Ishikawa (cell line): Measurements from ENCODE around the gene POMGNT2.

ENCODE experiments used
- CEBPB ChIP-seq: IDR thresholded peaks from 2 replicates; pipeline ENCODE4 v1.6.1; 2012
- CREB1 ChIP-seq: IDR thresholded peaks from 2 replicates; pipeline ENCODE4 v1.6.1; 2012; ENCODE audit warnings: low read depth
- EGR1 ChIP-seq: IDR thresholded peaks from 2 replicates; pipeline ENCODE4 v1.6.1; 2012
- EP300 ChIP-seq: IDR thresholded peaks from 2 replicates; pipeline ENCODE4 v1.6.1; 2012; ENCODE audit warnings: borderline replicate concordance
- FOXM1 ChIP-seq: IDR thresholded peaks from 2 replicates; pipeline ENCODE4 v1.6.1; 2012; ENCODE audit warnings: low read depth, borderline replicate concordance
- NFIC ChIP-seq: IDR thresholded peaks from 2 replicates; pipeline ENCODE4 v1.6.1; 2012
- RAD21 ChIP-seq: IDR thresholded peaks from 2 replicates; pipeline ENCODE4 v1.6.1; 2012; ENCODE audit warnings: low read depth
- TAF1 ChIP-seq: IDR thresholded peaks from 2 replicates; pipeline ENCODE4 v1.6.1; 2012; ENCODE audit warnings: low read depth, mild to moderate bottlenecking
- TCF12 ChIP-seq: IDR thresholded peaks from 2 replicates; pipeline ENCODE4 v1.6.1; 2012; ENCODE audit warnings: low read depth
- TEAD4 ChIP-seq: IDR thresholded peaks from 2 replicates; pipeline ENCODE4 v1.6.1; 2012
- YY1 ChIP-seq: IDR thresholded peaks from 2 replicates; pipeline ENCODE4 v1.6.1; 2012; ENCODE audit warnings: low read depth
- ZBTB7A ChIP-seq: IDR thresholded peaks from 2 replicates; pipeline ENCODE4 v1.6.1; 2012; ENCODE audit warnings: low read depth
- TF ChIP-seq, protein P1 (sequence below): IDR thresholded peaks from 2 replicates; pipeline ENCODE4 v1.6.1; 2012
- TF ChIP-seq, protein P2 (sequence below): IDR thresholded peaks from 2 replicates; pipeline ENCODE4 v1.6.1; 2012
- TF ChIP-seq, protein P3 (sequence below): IDR thresholded peaks from 2 replicates; pipeline ENCODE4 v1.6.1; 2012; ENCODE audit warnings: low read depth, mild to moderate bottlenecking

The POMGNT2 gene

DNA sequence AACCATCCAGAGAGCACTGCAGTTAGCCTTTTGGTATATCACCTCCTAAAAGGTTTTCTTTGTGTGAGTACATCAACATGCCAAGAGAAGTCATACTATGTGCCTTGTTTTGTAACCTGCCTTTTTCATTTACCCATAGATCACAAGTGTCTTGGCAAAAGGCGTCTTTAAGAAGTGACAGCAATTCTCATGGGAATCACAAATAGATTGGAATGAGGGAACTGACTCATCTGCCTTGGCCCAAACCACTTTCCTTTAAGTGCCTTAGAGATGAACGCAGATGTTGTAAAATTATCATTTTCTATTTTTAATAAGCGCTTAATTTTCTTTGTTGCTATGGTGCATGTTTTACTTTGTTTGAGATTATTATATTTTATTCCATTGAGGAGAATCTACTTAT lies 20.7 kb upstream of the POMGNT2 start:
- TF ChIP-seq CREB1 (no peak), YY1 (no peak)
- TF ChIP-seq, protein P1, sequence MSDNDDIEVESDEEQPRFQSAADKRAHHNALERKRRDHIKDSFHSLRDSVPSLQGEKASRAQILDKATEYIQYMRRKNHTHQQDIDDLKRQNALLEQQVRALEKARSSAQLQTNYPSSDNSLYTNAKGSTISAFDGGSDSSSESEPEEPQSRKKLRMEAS: no peak

DNA sequence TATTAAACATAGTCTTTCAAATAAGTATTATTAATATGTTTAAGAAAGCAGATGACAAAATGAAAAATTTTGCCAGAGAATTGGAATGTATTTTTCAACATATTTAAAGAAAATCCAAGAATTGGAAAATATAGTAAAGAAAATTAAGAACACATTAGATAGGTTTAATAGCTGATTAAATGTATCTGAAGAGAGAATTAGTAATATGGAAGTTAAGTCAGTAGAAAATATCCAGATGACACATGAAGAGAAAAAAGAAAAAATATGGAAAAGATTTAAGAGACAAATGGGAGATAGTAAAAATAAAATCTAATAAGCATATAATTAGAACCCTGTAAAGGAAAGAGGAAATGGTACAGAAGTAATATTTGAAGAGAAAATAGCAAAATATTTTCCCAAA lies 18.0 kb upstream of the POMGNT2 start:
- TF ChIP-seq TAF1: no peak
- no peak for TF ChIP-seq NFIC
- no peak for TF ChIP-seq ZBTB7A
- TF ChIP-seq FOXM1: no peak
- TF ChIP-seq RAD21: no peak
- TF ChIP-seq, protein P2, sequence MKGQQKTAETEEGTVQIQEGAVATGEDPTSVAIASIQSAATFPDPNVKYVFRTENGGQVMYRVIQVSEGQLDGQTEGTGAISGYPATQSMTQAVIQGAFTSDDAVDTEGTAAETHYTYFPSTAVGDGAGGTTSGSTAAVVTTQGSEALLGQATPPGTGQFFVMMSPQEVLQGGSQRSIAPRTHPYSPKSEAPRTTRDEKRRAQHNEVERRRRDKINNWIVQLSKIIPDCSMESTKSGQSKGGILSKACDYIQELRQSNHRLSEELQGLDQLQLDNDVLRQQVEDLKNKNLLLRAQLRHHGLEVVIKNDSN: no peak
- TF ChIP-seq, protein P1: no peak
- no peak for TF ChIP-seq CREB1
- no peak for TF ChIP-seq EGR1

DNA sequence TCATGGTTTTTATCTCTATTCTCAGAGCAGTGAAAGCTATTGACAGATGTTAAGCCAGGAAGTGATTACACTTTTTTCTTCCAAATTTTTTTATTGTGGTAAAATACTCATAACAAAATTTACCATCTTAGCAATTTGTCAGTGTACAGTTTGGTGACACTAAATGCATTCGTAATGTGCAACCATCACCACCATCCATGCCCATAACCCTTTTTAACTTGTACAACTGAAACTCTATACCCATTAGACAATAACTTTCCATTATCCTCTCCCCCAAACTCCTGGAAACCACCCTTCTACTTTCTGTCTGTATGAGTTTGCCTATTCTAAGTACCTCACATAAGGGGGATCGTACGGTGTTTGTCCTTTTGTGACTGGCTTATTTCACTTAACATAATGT lies 15.1 kb upstream of the POMGNT2 start:
- TF ChIP-seq, protein P2: no peak
- no peak for TF ChIP-seq TAF1
- TF ChIP-seq CREB1: no peak
- no peak for TF ChIP-seq RAD21
- TF ChIP-seq CEBPB: no peak
- no peak for TF ChIP-seq EP300
- TF ChIP-seq, protein P3, sequence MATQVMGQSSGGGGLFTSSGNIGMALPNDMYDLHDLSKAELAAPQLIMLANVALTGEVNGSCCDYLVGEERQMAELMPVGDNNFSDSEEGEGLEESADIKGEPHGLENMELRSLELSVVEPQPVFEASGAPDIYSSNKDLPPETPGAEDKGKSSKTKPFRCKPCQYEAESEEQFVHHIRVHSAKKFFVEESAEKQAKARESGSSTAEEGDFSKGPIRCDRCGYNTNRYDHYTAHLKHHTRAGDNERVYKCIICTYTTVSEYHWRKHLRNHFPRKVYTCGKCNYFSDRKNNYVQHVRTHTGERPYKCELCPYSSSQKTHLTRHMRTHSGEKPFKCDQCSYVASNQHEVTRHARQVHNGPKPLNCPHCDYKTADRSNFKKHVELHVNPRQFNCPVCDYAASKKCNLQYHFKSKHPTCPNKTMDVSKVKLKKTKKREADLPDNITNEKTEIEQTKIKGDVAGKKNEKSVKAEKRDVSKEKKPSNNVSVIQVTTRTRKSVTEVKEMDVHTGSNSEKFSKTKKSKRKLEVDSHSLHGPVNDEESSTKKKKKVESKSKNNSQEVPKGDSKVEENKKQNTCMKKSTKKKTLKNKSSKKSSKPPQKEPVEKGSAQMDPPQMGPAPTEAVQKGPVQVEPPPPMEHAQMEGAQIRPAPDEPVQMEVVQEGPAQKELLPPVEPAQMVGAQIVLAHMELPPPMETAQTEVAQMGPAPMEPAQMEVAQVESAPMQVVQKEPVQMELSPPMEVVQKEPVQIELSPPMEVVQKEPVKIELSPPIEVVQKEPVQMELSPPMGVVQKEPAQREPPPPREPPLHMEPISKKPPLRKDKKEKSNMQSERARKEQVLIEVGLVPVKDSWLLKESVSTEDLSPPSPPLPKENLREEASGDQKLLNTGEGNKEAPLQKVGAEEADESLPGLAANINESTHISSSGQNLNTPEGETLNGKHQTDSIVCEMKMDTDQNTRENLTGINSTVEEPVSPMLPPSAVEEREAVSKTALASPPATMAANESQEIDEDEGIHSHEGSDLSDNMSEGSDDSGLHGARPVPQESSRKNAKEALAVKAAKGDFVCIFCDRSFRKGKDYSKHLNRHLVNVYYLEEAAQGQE: no peak

DNA sequence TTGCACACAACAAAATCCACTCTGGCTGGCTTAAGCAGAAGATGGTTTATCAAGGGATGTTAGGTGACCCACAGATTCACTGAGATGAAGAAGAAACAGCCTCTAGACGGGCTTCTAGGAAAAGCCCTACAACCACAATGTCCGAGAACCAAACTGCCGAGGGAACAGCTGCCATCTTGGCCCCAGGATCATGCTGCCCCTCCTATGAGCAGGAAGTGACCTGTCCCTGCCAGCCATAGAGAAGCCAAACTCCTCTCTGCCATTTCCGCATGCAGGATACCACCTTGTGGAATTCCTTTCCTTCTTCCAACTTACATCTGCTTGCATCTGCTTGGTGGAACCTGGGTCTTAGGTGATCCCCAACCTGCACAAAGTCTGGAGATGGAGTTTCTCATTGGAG lies 11.4 kb upstream of the POMGNT2 start:
- TF ChIP-seq ZBTB7A: no peak
- TF ChIP-seq YY1: no peak
- no peak for TF ChIP-seq EGR1
- TF ChIP-seq TEAD4: no peak
- TF ChIP-seq TCF12: no peak
- TF ChIP-seq CREB1: no peak
- TF ChIP-seq, protein P3: no peak
- no peak for TF ChIP-seq CEBPB
- TF ChIP-seq, protein P1: no peak
- TF ChIP-seq NFIC: no peak
- TF ChIP-seq TAF1: no peak
- TF ChIP-seq RAD21: no peak
- TF ChIP-seq FOXM1: no peak

DNA sequence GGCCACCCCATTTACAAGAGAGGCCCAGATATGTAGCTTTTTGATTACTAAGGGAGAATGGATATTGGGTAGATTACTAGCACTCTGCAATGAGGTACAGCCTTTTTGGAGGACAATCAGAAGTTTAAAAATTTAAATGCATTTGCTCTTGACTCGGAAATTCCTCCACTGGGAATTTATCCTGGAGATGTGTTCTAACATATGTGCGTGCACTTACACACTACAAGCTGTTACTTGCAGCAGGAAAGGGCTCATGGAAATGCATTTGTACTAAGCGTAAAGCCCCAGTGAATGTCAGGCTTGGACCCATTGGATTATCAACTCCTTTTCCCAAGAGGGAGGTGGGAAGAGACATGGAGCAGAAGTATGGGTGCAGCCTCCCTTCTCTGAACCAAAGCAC lies 7.8 kb upstream of the POMGNT2 start:
- TF ChIP-seq, protein P3: no peak
- no peak for TF ChIP-seq CEBPB
- no peak for TF ChIP-seq TEAD4
- TF ChIP-seq CREB1: no peak
- no peak for TF ChIP-seq TAF1
- no peak for TF ChIP-seq TCF12
- TF ChIP-seq, protein P1: no peak
- no peak for TF ChIP-seq ZBTB7A
